Mucosa of descending colon (tissue), 3 donors: ENCODE measurements around the gene GRIK5. TPM values are rescaled to one million over a fixed set of nuclear protein-coding genes. Genes with fewer than 3 reads are reported as not detected.

ENCODE experiments used
- ATAC-seq: fragments of 200-7000 bp; cut with Tn5 transposase; one replicate; pipeline ENCODE4 v1.9.1; 2020; ENCODE audit warnings: mild to moderate bottlenecking, moderate library complexity
- DNase-seq, 3 donors: peaks; one replicate each; pipeline ENCODE4 v3.0.0-alpha.2; 2020
- H3K36me3 ChIP-seq: fragments of 200-600 bp; one replicate; pipeline ENCODE4 v1.8.0; 2021; ENCODE audit warnings: low read depth, mild to moderate bottlenecking
- H3K4me1 ChIP-seq: fragments of 200-600 bp; one replicate; pipeline ENCODE4 v1.8.0; 2021; ENCODE audit warnings: low read depth, mild to moderate bottlenecking
- H3K4me3 ChIP-seq: fragments of 200-600 bp; one replicate; pipeline ENCODE4 v1.8.0; 2021; ENCODE audit warnings: mild to moderate bottlenecking
- H3K9me3 ChIP-seq: fragments of 200-600 bp; one replicate; pipeline ENCODE4 v1.8.0; 2021; ENCODE audit warnings: mild to moderate bottlenecking
- intact Hi-C, 2 donors: fragments of 100-400 bp; cut with DNase I in 1 of 2; cut with micrococcal nuclease in 1 of 2; formaldehyde crosslinking; loops; one replicate each; pipeline versions ENCODE4 v1.11.0 to v1.11.1; 2022; cut with DNase I, micrococcal nuclease
- total RNA-seq, 3 donors: library from RNA; stranded (reverse); fragmentation: NEBNext Ultra II Directional in 2 of 3; extraction: Animal tissue kit (Norgen Biotek cat#: 25700) in 2 of 3; gene quantifications; one replicate each; pipeline versions ENCODE4 v1.2.1 to v1.2.4, GENCODE V29; 2021 to 2023
- TF ChIP-seq, protein P1 (sequence below): fragments of 200-600 bp; IDR thresholded peaks from one replicate; pipeline ENCODE4 v1.8.0; 2022; ENCODE audit warnings: antibody characterized with exemption, mild to moderate bottlenecking
- donor health status: DM: no; HTN: no; CAD: no; lungs with moderate emphysema.
- donor health status: DM: no; HTN: no; CAD: no.
- donor health status: DM: no; HTN: yes; CAD: no.

Gene GRIK5
- total RNA-seq, 3 donors from 2014 or later = 0.67 to 25.8 (median 2.0) TPM

DNA sequence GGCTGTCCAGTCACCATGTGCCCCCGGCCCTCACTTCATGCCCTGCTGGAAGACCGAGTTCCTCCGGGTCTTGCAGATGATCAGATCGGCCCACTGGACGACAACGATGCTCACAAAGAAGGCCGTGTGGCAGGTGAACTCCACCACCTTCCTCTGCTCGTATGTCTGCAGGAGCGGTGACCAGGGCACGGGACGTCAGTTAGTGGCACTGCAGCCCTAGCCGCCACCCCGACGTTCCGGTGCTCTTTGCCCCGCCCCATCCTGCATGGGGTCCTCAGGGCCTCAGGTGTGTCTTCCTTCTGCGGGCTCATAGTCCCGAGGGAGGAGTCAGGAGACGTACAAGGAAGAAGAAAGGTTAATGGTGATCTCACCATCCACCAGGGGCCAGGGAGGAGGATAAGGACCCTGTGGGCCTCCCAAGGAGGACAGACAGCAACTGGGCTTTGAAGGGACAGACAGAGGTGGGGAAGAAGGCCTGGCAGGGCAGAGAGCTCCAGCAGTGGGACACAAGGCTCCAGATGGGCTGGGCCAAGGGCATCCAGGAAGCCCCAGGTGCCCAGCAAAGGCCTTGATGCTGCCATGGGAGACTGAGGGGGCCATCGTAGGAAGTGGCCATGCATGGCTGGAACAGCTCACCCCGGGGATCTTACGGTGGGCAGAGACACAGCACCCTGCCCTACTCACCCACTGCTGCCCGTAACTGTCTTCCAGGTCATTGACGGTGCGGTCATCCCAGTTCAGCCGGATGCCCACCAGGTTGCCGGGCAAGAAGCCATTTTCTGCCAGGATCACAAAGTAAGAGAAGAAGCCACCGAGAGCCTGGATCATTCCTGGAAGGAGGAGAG is 101.0 kb downstream of the GRIK5 start:
- no peaks in the 10 kb centered on the region for H3K9me3 ChIP-seq
- no peak overlapping the region for H3K4me3 ChIP-seq
- intact Hi-C loops = no loop called here
- DNase-seq = no peak
- peak; percentile 44 for ATAC-seq
- TF ChIP-seq, protein P1, sequence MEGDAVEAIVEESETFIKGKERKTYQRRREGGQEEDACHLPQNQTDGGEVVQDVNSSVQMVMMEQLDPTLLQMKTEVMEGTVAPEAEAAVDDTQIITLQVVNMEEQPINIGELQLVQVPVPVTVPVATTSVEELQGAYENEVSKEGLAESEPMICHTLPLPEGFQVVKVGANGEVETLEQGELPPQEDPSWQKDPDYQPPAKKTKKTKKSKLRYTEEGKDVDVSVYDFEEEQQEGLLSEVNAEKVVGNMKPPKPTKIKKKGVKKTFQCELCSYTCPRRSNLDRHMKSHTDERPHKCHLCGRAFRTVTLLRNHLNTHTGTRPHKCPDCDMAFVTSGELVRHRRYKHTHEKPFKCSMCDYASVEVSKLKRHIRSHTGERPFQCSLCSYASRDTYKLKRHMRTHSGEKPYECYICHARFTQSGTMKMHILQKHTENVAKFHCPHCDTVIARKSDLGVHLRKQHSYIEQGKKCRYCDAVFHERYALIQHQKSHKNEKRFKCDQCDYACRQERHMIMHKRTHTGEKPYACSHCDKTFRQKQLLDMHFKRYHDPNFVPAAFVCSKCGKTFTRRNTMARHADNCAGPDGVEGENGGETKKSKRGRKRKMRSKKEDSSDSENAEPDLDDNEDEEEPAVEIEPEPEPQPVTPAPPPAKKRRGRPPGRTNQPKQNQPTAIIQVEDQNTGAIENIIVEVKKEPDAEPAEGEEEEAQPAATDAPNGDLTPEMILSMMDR = no peak
- no peaks in the 10 kb centered on the region for H3K36me3 ChIP-seq
- H3K4me1 ChIP-seq = no peaks in the 10 kb centered on the region

DNA sequence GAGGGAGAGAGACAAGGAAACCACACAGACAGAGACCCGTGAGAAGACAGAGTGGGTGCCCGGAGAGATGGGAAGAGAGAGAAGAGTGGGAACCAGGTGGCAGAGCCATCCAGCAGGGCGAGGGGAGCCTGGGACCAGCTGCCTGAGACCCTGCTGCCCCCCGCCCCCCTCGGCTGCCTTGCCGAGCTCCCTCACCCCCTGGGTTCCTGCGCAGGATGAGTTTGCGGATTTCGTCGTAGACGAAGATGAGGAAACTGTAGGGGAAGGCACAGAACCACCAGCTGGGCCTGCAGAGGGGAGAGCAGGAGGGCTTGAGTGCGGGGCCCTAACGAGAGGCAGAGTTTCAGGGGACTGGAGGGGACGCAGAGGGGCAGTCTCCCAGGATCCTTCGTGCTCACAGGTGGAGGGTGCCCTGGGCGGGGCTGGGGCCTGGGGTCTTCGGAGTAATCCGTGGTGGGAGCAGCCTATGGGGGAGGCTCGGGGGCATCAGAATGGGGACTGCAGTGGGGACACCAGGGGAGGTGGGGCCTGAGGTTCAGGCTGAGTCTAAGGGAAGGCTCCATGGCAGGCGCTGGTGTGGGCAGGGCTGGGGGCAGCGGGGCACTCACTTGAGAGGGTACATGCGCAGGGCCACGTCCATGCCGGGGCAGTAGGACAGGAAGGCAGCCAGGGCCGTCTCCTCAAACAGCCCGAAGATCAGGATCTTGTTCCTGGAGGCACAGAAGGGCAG is 102.8 kb downstream of the GRIK5 start:
- DNase-seq = no peak
- Histone ChIP-seq H3K36me3 (no peaks in the 10 kb centered on the region), H3K9me3 (no peaks in the 10 kb centered on the region), H3K4me3 (no peak overlapping the region), H3K4me1 (no peaks in the 10 kb centered on the region)
- intact Hi-C loops = no loop called here
- TF ChIP-seq, protein P1 = no peak
- ATAC-seq = no peak

DNA sequence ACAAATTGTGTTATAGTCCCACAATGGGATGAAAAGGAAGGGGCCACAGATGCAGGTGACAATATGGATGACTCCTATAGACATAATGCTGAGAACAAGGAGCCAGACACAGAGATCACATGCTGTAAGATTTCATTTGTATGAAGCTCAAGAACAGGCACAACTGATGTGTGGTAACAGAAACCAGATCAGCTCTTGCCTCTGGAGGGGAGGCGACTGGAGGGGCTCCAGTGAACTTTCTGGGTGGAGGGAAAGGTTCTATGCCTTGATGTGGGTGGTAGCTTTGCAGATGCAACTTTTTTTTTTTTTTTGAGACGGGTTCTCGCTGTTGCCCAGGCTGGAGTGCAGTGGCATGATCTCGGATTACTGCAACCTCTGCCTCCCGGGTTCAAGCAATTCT is 104.9 kb downstream of the GRIK5 start:
- Histone ChIP-seq H3K4me1 (no peaks in the 10 kb centered on the region), H3K4me3 (no peak overlapping the region), H3K36me3 (no peaks in the 10 kb centered on the region), H3K9me3 (no peaks in the 10 kb centered on the region)
- ATAC-seq = no peak
- TF ChIP-seq, protein P1 = no peak
- intact Hi-C loops = no loop called here
- DNase-seq = no peak

DNA sequence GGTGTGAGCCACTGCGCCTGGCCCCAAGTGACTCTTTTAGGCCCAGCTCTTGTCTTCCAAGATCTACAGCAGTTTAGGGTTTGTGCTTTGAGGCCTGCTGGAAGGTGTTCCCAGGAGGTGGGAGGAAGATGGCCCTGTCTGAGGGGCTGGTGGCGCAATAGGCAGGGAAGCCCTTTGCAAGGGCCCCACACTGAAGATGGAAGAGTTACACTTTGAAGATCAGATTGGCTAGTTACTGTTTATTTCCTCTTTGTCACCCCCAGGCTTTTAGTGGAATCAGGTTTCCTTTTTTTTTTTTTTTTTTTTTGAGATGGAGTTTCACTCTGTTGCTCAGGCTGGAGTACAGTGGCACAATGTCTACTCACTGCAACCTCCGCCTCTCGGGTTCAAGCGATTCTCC is 109.0 kb downstream of the GRIK5 start:
- intact Hi-C loops = no loop called here
- peaks cover 17% of the 10 kb centered on the region for H3K4me1 ChIP-seq
- H3K4me3 ChIP-seq = no peak overlapping the region
- DNase-seq (no peak), ATAC-seq (no peak)
- no peaks in the 10 kb centered on the region for H3K36me3 ChIP-seq
- no peaks in the 10 kb centered on the region for H3K9me3 ChIP-seq
- TF ChIP-seq, protein P1 = no peak

DNA sequence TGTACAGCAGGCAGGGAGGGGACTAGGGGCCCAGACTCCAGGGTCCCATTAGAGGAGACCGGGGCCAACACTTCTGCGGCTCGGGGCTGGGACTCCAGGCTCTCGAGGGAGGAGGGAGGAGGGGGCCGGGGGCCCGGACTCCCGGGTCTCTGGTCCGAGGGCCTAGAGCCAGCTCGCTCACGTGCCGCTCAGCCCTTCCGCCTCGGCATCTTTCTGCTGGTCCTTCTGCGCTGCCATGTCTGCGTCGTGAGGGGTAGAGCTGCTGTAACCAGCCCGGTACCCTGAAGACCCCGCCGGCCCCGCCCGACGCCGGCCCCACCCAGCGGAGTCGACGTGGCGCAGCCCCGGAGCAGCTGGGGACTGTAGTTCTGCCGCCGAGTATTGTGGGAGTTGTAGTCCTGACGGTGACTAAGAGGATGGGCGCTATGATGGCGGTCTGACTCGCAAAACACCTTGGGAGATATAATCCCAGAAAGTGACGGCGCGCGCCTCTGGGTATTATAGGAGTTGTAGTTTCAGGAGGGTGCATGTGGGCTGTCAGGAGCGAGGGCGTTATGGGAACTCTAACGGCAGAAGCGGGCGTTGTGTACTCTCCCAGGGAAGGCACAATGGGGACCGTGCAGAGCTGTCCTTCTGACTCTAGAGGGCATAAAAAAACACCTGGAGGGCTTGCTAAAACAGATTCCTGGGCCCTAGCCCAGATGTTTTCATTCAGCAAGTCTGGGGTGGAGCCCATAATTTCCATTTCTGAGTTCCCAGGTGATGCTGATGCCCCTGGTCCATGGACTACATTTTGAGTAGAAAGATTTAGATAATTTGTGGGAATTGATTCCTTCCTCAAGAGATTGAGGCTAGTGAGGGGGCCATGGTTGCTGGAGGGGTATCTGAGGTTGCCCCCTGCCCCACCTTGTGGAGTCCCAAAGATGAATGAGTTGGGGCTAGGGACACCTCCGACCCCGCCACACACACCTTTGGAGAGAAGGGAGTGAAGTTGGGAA is 110.7 kb downstream of the GRIK5 start, which contains the start of gene RABAC1:
Gene RABAC1 (minus strand): TSS at position 266 of the 998 bp plus-strand sequence. CDS start 29 bp downstream, at position 237.
- TF ChIP-seq, protein P1 = no peak

More for the DNA sequence above, 110.7 kb downstream of the GRIK5 start, which contains the start of gene RABAC1:
- ATAC-seq = peak; percentile 80
- peaks cover 18% of the 10 kb centered on the region for H3K4me1 ChIP-seq
- intact Hi-C loops = no loop called here
- peak within 1 kb of the TSS; percentile 77 for H3K4me3 ChIP-seq
- no peaks in the 10 kb centered on the region for H3K36me3 ChIP-seq
- no peaks in the 10 kb centered on the region for H3K9me3 ChIP-seq
- peak; percentile 90 to 95 (median 92) for DNase-seq
